Effector memory CD4-positive, alpha-beta T cell (primary cell): Measurements from ENCODE around the gene MS4A6A.
"Not testable (repeated sequence)": the region's sequence is repeated elsewhere in the genome, so short reads cannot be mapped to it uniquely, and the experiment has no call there.

Experiments used
- DNase-seq, 3 donors: peaks; one replicate each; pipeline ENCODE4 v3.0.0-alpha.2; 2020
- H3K27ac ChIP-seq: 2 replicates; pipeline ENCODE4 v1.7.0; 2013; ENCODE audit warnings: mild to moderate bottlenecking, low read length, moderate library complexity; ENCODE audit not compliant: insufficient read depth, poor library complexity, severe bottlenecking
- H3K27me3 ChIP-seq: replicated peaks from 2 replicates; pipeline ENCODE4 v1.7.0; 2013; ENCODE audit warnings: mild to moderate bottlenecking, low read length; ENCODE audit not compliant: insufficient read depth, control insufficient read depth, poor library complexity, severe bottlenecking
- H3K36me3 ChIP-seq: 2 replicates; pipeline ENCODE4 v1.7.0; 2013; ENCODE audit warnings: mild to moderate bottlenecking, low read length, moderate library complexity; ENCODE audit not compliant: control insufficient read depth, insufficient read depth
- H3K4me1 ChIP-seq: 2 replicates; pipeline ENCODE4 v1.7.0; 2013; ENCODE audit warnings: low read length, mild to moderate bottlenecking; ENCODE audit not compliant: control insufficient read depth, insufficient read depth, poor library complexity, severe bottlenecking
- H3K4me3 ChIP-seq: 2 replicates; pipeline ENCODE4 v1.7.0; 2013; ENCODE audit warnings: low read length, low read depth, mild to moderate bottlenecking; ENCODE audit not compliant: insufficient read depth, poor library complexity, severe bottlenecking
- H3K9me3 ChIP-seq: 2 replicates; pipeline ENCODE4 v1.7.0; 2013; ENCODE audit warnings: mild to moderate bottlenecking, low read length, moderate library complexity; ENCODE audit not compliant: control insufficient read depth

Gene MS4A6A

GRCh38 chr11:60185512-60185827, 2.6 kb upstream of the MS4A6A start:
- not testable (repeated sequence) for H3K36me3 ChIP-seq, H3K4me3 ChIP-seq, H3K4me1 ChIP-seq, H3K27me3 ChIP-seq, DNase-seq, H3K9me3 ChIP-seq, H3K27ac ChIP-seq

DNA sequence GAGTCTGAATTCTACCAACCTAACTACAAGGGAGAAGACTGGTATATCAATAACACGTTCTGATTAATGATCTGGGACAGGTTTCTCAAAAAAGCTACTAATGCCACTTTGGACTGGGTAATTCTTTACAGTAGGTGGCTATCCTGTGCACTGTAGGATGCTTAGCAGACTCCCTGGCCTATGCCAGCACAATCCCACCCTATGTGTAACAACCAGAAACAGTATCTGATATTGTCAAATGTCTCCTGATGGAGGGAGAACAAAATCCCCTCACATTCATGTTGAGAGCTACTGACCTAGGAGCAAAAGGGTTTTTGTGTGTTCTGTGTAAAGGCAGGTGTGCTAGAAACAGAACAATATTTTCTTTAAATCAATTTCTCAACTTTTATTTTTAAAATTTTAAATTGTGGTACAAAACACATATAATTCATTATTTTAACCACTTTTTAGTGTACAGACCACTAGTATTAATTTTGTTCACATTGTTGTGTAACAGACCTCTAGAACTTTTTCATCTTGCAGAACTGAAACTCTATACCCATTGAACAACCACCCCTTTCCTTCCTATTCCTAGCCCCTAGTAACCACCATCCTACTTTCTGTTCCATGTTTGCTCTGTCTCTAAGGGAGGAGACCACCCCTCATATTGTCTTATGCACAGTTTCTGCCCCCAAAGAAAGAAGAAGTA, 2.1 kb upstream of the MS4A6A start:
- Histone ChIP-seq H3K27me3 (no peaks in the 10 kb centered on the region), H3K4me1 (no peaks in the 10 kb centered on the region), H3K9me3 (no peaks in the 10 kb centered on the region), H3K4me3 (no peak overlapping the region), H3K27ac (no peak overlapping the region), H3K36me3 (no peaks in the 10 kb centered on the region)
- no peak for DNase-seq

GRCh38 chr11:60183591-60184205, 815 bp upstream of the MS4A6A start:
- DNase-seq, result no peak
- Histone ChIP-seq H3K36me3 (no peaks in the 10 kb centered on the region), H3K27ac (no peak overlapping the region), H3K4me1 (no peaks in the 10 kb centered on the region), H3K4me3 (no peak overlapping the region), H3K9me3 (no peaks in the 10 kb centered on the region), H3K27me3 (no peaks in the 10 kb centered on the region)

- H3K4me3 ChIP-seq, result no peak overlapping the region
- no peaks in the 10 kb centered on the region for H3K36me3 ChIP-seq
- H3K9me3 ChIP-seq, result no peaks in the 10 kb centered on the region
- no peak overlapping the region for H3K27ac ChIP-seq
- no peaks in the 10 kb centered on the region for H3K27me3 ChIP-seq
- H3K4me1 ChIP-seq, result no peaks in the 10 kb centered on the region
- no peak for DNase-seq
Observed at GRCh38 chr11:60175860-60176275, 7.0 kb downstream of the MS4A6A start.

DNA sequence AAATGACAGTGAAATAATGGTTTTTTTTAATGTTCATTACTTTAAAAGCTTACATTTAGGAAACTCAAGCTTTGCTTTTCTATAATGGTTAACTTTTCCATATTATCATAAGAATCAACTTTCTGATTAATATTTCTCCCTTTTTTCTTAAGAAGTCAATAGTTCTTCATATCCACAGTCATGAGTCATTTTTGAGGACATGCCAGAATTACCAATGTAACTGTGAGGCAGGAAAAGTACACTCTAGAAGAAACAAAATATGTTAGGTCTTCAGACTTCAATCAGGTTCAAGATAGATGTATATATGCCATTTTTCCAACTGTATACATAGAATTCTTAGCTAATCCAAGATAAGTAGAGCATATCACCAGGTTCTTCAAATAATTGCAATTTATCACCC, 10.9 kb downstream of the MS4A6A start:
- Histone ChIP-seq H3K9me3 (no peaks in the 10 kb centered on the region), H3K4me3 (no peak overlapping the region), H3K27ac (no peak overlapping the region), H3K4me1 (no peaks in the 10 kb centered on the region), H3K27me3 (no peaks in the 10 kb centered on the region), H3K36me3 (no peaks in the 10 kb centered on the region)
- no peak for DNase-seq

DNA sequence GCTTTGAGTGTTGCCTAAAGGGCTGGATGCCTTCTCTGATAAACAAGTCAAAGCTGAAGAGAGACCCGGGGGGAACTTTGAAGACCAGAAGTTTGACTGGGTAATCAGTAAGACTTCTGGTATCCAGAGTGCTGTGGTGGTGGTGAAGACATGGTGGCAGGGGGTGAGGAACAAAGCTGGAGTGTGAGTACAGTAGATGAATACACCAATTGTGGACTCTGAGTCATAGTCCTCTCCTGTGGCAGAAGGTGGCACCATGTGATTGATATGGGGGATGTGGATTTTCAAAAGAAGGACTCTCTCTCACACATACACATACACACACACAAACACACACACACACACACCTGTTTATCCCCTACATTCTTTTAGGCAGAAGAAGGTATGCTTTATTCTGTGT, 12.3 kb downstream of the MS4A6A start:
- Histone ChIP-seq H3K9me3 (no peaks in the 10 kb centered on the region), H3K4me1 (no peaks in the 10 kb centered on the region), H3K36me3 (no peaks in the 10 kb centered on the region), H3K27ac (no peak overlapping the region), H3K4me3 (no peak overlapping the region), H3K27me3 (no peaks in the 10 kb centered on the region)
- DNase-seq, result no peak

DNA sequence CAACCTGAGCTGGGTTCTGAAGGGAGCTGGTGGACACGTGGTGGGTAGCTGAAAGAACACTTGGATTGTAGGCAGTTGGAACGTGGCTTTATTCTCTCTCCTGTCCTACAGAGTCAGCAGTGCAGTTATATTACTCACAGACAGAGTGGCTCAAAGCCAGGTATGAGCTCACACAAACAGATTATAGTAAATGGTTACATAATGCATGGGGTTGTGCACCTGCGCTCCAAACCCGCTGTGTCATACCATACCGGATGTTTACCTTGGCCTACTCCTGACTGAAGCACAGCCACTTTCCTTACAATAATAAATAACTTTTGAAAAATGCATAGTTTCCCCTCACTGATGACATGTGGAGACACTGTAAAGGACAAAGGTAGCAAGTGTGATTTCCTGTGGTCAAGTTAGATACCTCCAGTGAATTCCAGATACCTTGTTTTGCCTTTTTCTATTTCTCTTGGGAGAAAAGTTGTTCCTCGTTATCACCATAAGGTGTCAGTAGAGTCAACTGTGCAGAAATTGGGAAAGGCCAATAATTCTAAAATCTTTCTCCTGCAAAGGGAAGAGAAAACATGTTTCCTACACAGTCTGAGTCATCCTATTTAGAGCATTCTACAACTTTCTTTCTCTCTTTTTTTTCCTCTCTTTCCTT, 13.5 kb downstream of the MS4A6A start:
- no peak overlapping the region for H3K27ac ChIP-seq
- no peaks in the 10 kb centered on the region for H3K4me1 ChIP-seq
- H3K36me3 ChIP-seq, result no peaks in the 10 kb centered on the region
- no peak overlapping the region for H3K4me3 ChIP-seq
- H3K9me3 ChIP-seq, result no peaks in the 10 kb centered on the region
- no peak for DNase-seq
- H3K27me3 ChIP-seq, result no peaks in the 10 kb centered on the region

GRCh38 chr11:60168306-60168705, 14.6 kb downstream of the MS4A6A start:
- H3K27ac ChIP-seq, result no peak overlapping the region
- DNase-seq, result no peak
- no peak overlapping the region for H3K4me3 ChIP-seq
- no peaks in the 10 kb centered on the region for H3K4me1 ChIP-seq
- H3K36me3 ChIP-seq, result no peaks in the 10 kb centered on the region
- no peaks in the 10 kb centered on the region for H3K27me3 ChIP-seq
- H3K9me3 ChIP-seq, result no peaks in the 10 kb centered on the region

DNA sequence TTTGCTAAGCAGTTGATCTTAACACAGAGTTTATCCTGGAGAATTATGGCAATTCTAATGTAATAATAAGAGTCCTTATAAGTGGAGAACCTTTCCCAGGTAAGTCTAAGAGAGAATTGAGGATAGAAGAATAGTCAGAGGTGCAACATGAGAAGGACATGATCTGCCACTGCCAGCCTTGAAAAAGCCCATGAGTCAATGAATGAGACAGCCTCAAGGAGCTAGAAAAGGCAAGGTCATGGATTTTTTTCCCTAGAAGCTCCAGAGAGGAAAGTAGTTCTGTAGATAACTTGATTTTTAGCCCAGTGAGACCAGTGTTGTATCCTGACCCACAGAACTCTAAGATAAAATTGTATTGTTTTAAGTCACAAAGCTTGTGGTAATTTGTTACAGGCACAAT, 16.9 kb downstream of the MS4A6A start:
- Histone ChIP-seq H3K4me3 (no peak overlapping the region), H3K4me1 (no peaks in the 10 kb centered on the region), H3K9me3 (no peaks in the 10 kb centered on the region), H3K27ac (no peak overlapping the region), H3K36me3 (no peaks in the 10 kb centered on the region), H3K27me3 (no peaks in the 10 kb centered on the region)
- no peak for DNase-seq

DNA sequence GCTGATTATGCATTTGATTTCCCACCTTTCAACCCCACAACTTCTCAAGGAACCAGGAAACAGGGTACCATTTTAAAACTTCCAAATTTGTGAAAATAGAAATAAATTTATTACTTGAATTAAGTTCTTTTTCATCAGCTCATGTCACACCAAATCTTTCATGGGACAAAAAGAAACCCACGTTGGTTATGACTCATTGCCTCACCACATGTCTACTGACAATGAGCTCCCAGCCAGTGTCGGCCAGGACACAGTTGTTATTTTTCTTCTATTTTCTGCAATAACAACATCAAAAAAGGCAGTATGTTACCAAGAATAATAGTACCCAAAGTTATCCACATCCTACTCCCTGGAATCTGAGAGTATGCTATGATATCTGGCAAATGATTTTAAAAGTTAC, 17.3 kb downstream of the MS4A6A start:
- Histone ChIP-seq H3K27me3 (no peaks in the 10 kb centered on the region), H3K4me1 (no peaks in the 10 kb centered on the region), H3K27ac (no peak overlapping the region), H3K4me3 (no peak overlapping the region), H3K36me3 (no peaks in the 10 kb centered on the region), H3K9me3 (no peaks in the 10 kb centered on the region)
- DNase-seq, result no peak
